Uterus (tissue), 2 donors: ENCODE measurements around the gene TFEB.

Experiments
- POLR2A ChIP-seq, 2 donors: fragments of 450-650 bp; IDR thresholded peaks; one replicate each; pipeline ENCODE4 v1.6.1; 2016; ENCODE audit warnings: antibody characterized with exemption in 2 of 2, mild to moderate bottlenecking in 1 of 2, moderate library complexity in 1 of 2
- TF ChIP-seq, protein P1 (sequence below), 4 experiments: fragments of 200-600 bp in 2 of 4; fragments of 450-650 bp in 2 of 4; sonication (generic) in 2 of 4; IDR thresholded peaks; one replicate each; pipeline ENCODE4 v1.5.1; 2016 to 2019; ENCODE audit warnings: antibody characterized with exemption in 4 of 4, mild to moderate bottlenecking in 2 of 4, moderate library complexity in 1 of 4

DNA sequence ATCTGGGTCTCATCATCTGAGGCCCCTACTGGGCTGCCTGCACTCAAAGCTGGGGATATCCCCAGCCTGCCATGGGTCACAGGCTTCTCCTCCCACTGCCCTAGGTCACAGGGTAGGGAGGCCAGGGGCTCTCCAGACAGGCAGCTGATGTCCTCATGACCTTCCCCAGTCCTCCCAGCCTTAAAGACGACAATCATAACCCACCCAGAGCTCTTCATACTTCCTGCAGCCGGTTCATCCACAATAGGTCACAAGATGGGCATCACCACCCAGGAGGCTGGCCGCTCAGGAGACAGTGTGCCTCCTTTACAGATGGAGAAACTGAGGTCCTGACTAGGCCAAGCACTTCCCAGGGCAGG, 15.2 kb downstream of the TFEB start:
- TF ChIP-seq POLR2A (IDR thresholded peaks at IDR 0.05): no peak
- TF ChIP-seq, protein P1, sequence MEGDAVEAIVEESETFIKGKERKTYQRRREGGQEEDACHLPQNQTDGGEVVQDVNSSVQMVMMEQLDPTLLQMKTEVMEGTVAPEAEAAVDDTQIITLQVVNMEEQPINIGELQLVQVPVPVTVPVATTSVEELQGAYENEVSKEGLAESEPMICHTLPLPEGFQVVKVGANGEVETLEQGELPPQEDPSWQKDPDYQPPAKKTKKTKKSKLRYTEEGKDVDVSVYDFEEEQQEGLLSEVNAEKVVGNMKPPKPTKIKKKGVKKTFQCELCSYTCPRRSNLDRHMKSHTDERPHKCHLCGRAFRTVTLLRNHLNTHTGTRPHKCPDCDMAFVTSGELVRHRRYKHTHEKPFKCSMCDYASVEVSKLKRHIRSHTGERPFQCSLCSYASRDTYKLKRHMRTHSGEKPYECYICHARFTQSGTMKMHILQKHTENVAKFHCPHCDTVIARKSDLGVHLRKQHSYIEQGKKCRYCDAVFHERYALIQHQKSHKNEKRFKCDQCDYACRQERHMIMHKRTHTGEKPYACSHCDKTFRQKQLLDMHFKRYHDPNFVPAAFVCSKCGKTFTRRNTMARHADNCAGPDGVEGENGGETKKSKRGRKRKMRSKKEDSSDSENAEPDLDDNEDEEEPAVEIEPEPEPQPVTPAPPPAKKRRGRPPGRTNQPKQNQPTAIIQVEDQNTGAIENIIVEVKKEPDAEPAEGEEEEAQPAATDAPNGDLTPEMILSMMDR (IDR thresholded peaks at IDR 0.05): no peak
